Measurements from ENCODE around the gene SMKR1.
"Not testable (repeated sequence)": the region's sequence is repeated elsewhere in the genome, so short reads cannot be mapped to it uniquely, and the experiment has no call there.

Gene SMKR1

GRCh38 chr7:129489491-129489890 is 12.8 kb upstream of the SMKR1 start:
- FAIRE-seq, result no peak

DNA sequence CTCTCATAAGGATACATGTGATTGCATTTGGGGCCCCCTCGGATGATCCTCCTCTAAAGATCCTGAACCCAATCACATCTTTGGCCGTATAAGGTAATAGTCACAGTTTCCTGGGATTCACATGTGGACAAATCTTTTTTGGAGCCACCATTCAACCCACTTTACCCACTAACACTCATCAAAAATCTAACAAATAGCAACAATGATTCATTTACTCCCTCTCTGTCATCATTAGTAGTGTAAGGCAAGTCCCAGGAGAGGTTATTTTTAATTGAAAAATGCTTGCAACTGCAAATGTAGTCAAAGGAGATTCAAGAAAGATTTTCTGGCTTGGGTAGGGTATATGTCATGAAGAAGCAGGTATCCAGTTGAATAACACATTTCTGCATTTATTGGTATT is 9.9 kb upstream of the SMKR1 start:
- FAIRE-seq, result no peak

- no peak for FAIRE-seq
These were observed 8.8 kb upstream of the SMKR1 start for GRCh38 chr7:129493555-129493954.

GRCh38 chr7:129494041-129494440 is 8.3 kb upstream of the SMKR1 start:
- no peak for FAIRE-seq

DNA sequence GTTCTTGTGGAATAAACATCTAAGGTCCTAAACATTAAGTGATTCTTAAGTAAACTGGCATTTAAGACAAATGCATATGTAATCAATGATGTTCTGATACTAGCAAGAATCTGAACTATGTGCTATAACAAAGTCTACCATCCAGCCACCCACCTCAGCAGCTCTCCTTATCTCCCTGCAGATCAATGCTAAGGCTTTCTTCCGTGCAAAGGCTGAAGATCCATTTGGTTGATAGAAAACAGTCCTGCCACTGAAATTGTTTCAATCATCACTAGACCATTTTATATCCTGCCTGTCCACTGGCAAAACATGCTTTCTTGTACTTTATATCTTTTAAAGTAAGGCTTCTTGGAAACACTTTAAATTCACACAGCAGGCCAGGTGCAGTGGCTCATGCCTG is 6.3 kb upstream of the SMKR1 start:
- FAIRE-seq, result no peak

GRCh38 chr7:129496653-129497052 is 5.7 kb upstream of the SMKR1 start:
- FAIRE-seq, result no peak

- no peak for FAIRE-seq
These were observed 5.2 kb upstream of the SMKR1 start for GRCh38 chr7:129497156-129497555.

DNA sequence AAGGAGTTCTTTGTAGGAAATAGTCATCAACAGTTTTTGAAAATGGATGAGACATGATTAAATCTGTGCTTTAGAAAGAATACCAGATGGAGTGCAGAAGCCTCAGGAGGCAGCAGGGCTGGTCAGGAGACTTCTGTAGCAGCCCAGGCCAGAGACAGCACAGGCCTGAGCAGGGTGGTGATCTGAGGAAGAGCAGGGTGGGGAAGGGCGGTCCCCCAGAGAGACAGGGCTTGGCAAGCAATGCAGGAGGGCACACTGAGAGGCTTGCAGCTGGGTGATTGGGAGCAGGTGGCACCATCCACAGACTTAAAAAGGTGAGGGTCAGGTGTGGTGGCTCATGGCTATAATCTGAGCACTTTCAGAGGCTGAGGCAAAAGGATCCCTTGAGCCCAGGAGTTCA is 4.3 kb upstream of the SMKR1 start:
- FAIRE-seq, result no peak

DNA sequence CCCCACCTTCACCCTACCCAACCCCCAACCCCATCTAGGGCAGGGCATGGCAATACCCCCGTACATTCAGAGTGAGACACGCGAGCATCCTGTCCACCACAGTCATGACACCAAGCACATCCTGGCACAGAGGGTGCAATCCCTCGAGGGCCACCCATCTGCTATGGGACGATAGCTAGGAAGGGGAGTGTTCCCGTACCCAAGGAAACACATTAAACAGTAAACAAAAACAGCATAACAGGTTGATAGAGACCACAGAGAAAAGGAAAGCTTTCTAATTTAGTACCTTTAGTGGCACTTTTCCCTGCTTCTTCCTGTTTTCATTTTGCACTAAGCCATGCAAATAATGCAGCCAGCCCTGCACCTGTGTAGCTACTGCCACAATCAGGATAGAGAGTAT is 2.3 kb upstream of the SMKR1 start:
- no peak for FAIRE-seq

- FAIRE-seq, result no peak
These were observed 666 bp downstream of the SMKR1 start for GRCh38 chr7:129502708-129503685.

GRCh38 chr7:129503725-129504124 is 1.4 kb downstream of the SMKR1 start:
- FAIRE-seq, result no peak

DNA sequence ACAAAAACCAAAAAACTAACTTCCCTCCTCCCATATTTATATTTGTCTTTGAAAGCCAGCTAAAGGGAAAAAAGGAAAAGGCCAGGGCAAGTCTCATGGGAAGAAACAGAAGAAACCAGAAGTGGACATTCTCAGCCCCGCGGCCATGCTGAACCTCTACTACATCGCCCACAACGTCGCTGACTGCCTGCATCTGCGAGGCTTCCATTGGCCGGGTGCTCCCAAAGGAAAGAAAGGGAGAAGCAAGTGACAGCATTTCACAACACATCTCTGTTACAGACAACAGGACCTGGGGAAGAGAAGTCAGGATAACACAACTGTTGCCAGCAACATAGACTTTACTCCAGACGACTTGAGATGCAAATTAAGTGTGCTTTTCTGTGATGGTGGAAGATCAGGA is 9.9 kb downstream of the SMKR1 start:
- FAIRE-seq, result no peak

GRCh38 chr7:129513546-129513945 is 11.2 kb downstream of the SMKR1 start:
- FAIRE-seq, result no peak

DNA sequence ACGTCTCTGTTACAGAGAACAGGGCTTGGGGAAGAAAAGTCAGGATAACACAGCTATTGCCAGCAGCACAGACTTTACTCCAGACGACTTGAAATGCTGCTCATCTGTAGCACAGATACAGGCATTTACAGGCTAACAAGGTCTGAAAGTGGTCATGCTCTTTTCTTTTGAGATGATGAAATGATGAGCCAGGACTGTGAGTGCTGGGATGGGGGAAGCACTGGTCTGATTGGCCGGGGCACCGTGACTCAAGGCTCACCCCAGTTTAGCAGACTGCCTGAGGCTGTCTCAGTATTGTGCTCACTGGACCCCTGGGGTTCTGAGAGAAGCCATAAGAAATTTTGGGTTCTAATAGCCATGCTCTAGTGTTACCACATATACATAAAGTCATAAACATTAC is 12.4 kb downstream of the SMKR1 start:
- no peak for FAIRE-seq

GRCh38 chr7:129515381-129515780 is 13.1 kb downstream of the SMKR1 start:
- FAIRE-seq, result no peak

DNA sequence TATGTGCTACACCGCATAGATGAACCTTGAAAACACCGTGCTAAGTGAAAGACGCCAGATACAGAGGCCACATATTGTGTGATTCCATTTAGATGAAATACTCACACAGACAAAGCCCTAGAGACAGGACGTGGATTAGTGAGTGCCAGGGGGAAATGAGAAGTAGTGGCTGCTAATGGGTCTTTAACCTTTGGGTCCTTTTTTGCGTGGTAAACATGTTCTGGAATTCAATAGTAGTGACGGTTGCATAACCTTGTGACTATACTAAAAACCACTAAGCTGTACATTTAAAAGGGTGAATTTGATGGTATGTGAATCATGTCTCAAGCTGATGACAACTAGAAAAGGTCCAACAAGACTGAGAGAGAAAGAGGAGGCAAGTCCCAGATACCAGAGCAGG is 15.6 kb downstream of the SMKR1 start:
- FAIRE-seq, result no peak

- FAIRE-seq, result no peak
These were observed 17.1 kb downstream of the SMKR1 start for GRCh38 chr7:129519464-129519863.

- no peak for FAIRE-seq
These were observed 20.0 kb downstream of the SMKR1 start for GRCh38 chr7:129522088-129522970.

DNA sequence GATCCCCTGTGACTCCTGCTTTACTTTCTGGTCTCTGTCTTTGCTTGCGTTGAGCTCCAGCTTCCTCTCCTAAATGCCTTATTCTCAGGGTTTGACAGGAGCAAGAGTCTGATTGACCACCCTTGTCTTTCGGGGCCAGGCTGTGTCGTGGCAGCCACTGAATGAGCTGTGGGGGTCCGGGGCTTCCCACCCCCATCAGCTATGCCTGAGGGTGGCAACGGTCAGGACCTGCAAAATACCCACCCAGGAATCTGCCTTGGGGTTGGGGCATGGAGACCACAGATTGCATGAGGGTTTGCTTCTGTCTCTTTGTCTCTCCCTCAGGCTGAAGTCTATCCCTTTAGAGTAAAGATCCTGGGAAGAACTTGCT is 20.6 kb downstream of the SMKR1 start:
- FAIRE-seq, result no peak

- FAIRE-seq, result no peak
These were observed 21.6 kb downstream of the SMKR1 start for GRCh38 chr7:129523924-129524323.

GRCh38 chr7:129524405-129524804 is 22.1 kb downstream of the SMKR1 start:
- FAIRE-seq, result not testable (repeated sequence)

DNA sequence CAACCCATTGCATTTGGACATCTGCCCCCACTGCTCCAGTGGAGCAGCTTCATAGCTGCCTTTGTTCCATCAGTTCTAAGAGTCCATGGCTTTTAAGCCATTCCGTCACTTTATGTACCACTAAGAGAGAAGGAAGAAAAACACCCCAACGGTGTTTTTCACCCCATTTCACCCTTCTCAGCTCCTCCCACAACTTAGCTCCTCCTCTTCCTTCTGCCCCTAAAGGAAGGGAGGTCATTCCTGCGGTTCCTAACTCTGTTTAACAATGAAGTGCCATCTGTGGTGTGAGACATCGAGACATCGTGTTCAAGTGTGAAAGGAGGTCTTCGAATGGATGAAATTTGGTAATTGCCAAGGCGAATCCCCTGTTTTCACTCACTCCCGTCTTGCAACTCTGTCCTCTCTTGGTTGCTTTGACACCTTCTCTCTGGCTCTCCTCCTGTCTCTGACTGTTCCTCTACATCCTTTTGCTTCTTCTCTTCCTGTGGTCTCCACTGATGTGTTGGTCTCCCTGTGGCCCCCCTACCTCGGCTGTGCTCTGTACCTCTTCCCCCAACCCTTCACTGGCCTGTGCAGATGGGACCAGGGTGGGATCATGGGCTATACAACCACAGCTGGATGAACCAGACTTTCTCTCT is 23.0 kb downstream of the SMKR1 start:
- no peak for FAIRE-seq

- no peak for FAIRE-seq
These were observed 27.3 kb downstream of the SMKR1 start for GRCh38 chr7:129529643-129530042.

All from TTC549 (cell line).